K562 (cell line): ENCODE measurements around the gene SPHK2. TPM values are rescaled to one million over a fixed set of nuclear protein-coding genes. Genes with fewer than 3 reads are reported as not detected.

Experiments
- ELF1 ChIP-seq: fragments of 200-800 bp; sonication (Bioruptor generic); IDR thresholded peaks from 2 replicates; pipeline ENCODE4 v1.6.1; 2016; ENCODE audit warnings: missing genetic modification characterization, missing compliant biosample characterization
- L3MBTL2 ChIP-seq: fragments of 450-650 bp; IDR thresholded peaks from 2 replicates; pipeline ENCODE4 v1.6.1; 2016; ENCODE audit warnings: mild to moderate bottlenecking, moderate library complexity
- LCOR ChIP-seq: sonication (generic); formaldehyde crosslinking; IDR thresholded peaks from 2 replicates; pipeline ENCODE4 v1.8.0; 2022; ENCODE audit warnings: mild to moderate bottlenecking, missing genetic modification reagents
- MCM5 ChIP-seq: fragments of 450-650 bp; IDR thresholded peaks from 2 replicates; pipeline ENCODE4 v1.6.1; 2016; ENCODE audit warnings: low read depth
- NEUROD1 ChIP-seq: fragments of 150-350 bp; IDR thresholded peaks from 2 replicates; pipeline ENCODE4 v1.6.1; 2014; ENCODE audit warnings: borderline replicate concordance, low read length, low read depth; ENCODE audit not compliant: partially characterized antibody
- TFE3 ChIP-seq: fragments of 450-650 bp; formaldehyde crosslinking; IDR thresholded peaks from 2 replicates; pipeline ENCODE4 v1.4.0; 2020; ENCODE audit warnings: mild to moderate bottlenecking, mixed read lengths
- ZNF217 ChIP-seq: sonication (generic); formaldehyde crosslinking; IDR thresholded peaks from 2 replicates; pipeline ENCODE4 v1.8.0; 2022; ENCODE audit warnings: mild to moderate bottlenecking, missing genetic modification reagents
- ZNF3 ChIP-seq: fragments of 250-450 bp; sonication (Bioruptor Pico); IDR thresholded peaks from 2 replicates; pipeline ENCODE4 v1.5.0; 2021; ENCODE audit warnings: mild to moderate bottlenecking, moderate library complexity
- ZNF41 ChIP-seq: fragments of 250-450 bp; sonication (Bioruptor Pico); conservative IDR thresholded peaks from 2 replicates; pipeline ENCODE4 v1.4.0; 2020; ENCODE audit warnings: mild to moderate bottlenecking
- polyA plus RNA-seq, 8 experiments: library from polyadenylated mRNA; depleted of rRNA in 4 of 8; stranded (reverse) in 5 of 8; unstranded in 3 of 8; fragments of >200 nt; fragmentation: Nextera tagmentation in 2 of 8; fragmentation: Illumina TruSeq in 1 of 8; extraction: Ambion mirVana in 2 of 8; extraction: Trizol in 1 of 8; gene quantifications; 2 replicates each; pipeline versions ENCODE4 v1.2.1 to v1.2.3, GENCODE V29; 2011 to 2014; ENCODE audit warnings: inconsistent platforms in 1 of 8, missing spikeins in 1 of 8
- total RNA-seq, 7 experiments: library from RNA; depleted of rRNA in 6 of 7; stranded (reverse); fragments of >200 nt in 6 of 7; fragmentation: Illumina TruSeq in 2 of 7; extraction: Trizol in 2 of 7; gene quantifications; 2 replicates each; pipeline versions ENCODE4 v1.2.1 to v1.2.3, GENCODE V29; 2011 to 2021; ENCODE audit warnings: low replicate concordance in 1 of 7
- TF ChIP-seq, protein P1 (sequence below), 2 experiments: fragments of 450-650 bp in 1 of 2; sonication (generic) in 1 of 2; formaldehyde crosslinking in 1 of 2; IDR thresholded peaks; 2 replicates each; pipeline versions ENCODE4 v1.7.1 to v1.9.0; 2016 to 2022; ENCODE audit warnings: inconsistent platforms in 1 of 2, mild to moderate bottlenecking in 1 of 2, missing genetic modification reagents in 1 of 2
- TF ChIP-seq, protein P2 (sequence below): fragments of 450-650 bp; formaldehyde crosslinking; IDR thresholded peaks from 2 replicates; pipeline ENCODE4 v1.4.0; 2020; ENCODE audit warnings: mild to moderate bottlenecking
- TF ChIP-seq, protein P3 (sequence below): fragments of 450-650 bp; IDR thresholded peaks from 2 replicates; pipeline ENCODE4 v1.6.1; 2017; ENCODE audit warnings: antibody characterized with exemption

The SPHK2 gene
- total and polyA plus RNA-seq, 9 of the 15 experiments (the other 6 are each of a cell fraction or from before 2014, with no cell fraction given): 0.10 to 15.2 (median 2.9) TPM

GRCh38 chr19:48644839-48645619, 25.7 kb downstream of the SPHK2 start (continued):
- no peak for TF ChIP-seq TFE3 (CRISPR knock-in tag)
- no peak for TF ChIP-seq NEUROD1
- TF ChIP-seq, protein P1, sequence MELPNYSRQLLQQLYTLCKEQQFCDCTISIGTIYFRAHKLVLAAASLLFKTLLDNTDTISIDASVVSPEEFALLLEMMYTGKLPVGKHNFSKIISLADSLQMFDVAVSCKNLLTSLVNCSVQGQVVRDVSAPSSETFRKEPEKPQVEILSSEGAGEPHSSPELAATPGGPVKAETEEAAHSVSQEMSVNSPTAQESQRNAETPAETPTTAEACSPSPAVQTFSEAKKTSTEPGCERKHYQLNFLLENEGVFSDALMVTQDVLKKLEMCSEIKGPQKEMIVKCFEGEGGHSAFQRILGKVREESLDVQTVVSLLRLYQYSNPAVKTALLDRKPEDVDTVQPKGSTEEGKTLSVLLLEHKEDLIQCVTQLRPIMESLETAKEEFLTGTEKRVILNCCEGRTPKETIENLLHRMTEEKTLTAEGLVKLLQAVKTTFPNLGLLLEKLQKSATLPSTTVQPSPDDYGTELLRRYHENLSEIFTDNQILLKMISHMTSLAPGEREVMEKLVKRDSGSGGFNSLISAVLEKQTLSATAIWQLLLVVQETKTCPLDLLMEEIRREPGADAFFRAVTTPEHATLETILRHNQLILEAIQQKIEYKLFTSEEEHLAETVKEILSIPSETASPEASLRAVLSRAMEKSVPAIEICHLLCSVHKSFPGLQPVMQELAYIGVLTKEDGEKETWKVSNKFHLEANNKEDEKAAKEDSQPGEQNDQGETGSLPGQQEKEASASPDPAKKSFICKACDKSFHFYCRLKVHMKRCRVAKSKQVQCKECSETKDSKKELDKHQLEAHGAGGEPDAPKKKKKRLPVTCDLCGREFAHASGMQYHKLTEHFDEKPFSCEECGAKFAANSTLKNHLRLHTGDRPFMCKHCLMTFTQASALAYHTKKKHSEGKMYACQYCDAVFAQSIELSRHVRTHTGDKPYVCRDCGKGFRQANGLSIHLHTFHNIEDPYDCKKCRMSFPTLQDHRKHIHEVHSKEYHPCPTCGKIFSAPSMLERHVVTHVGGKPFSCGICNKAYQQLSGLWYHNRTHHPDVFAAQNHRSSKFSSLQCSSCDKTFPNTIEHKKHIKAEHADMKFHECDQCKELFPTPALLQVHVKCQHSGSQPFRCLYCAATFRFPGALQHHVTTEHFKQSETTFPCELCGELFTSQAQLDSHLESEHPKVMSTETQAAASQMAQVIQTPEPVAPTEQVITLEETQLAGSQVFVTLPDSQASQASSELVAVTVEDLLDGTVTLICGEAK (IDR thresholded peaks at IDR 0.05): no peak; the same call in 1 of the 2 replicates
- TF ChIP-seq, protein P1 (CRISPR knock-in tag; IDR thresholded peaks at IDR 0.05): no peak
- no peak for TF ChIP-seq ZNF3 (CRISPR knock-in tag)
- TF ChIP-seq L3MBTL2: peak; percentile 74
- TF ChIP-seq ZNF41 (CRISPR knock-in tag): 0 out of 2 replicates have a peak, but pooled peaks have one; percentile 34
- no peak for TF ChIP-seq LCOR (CRISPR knock-in tag)
- no peak for TF ChIP-seq MCM5
- TF ChIP-seq ELF1 (tag): no peak
- TF ChIP-seq, protein P2, sequence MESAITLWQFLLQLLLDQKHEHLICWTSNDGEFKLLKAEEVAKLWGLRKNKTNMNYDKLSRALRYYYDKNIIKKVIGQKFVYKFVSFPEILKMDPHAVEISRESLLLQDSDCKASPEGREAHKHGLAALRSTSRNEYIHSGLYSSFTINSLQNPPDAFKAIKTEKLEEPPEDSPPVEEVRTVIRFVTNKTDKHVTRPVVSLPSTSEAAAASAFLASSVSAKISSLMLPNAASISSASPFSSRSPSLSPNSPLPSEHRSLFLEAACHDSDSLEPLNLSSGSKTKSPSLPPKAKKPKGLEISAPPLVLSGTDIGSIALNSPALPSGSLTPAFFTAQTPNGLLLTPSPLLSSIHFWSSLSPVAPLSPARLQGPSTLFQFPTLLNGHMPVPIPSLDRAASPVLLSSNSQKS (CRISPR knock-in tag): no peak
- no peak for TF ChIP-seq ZNF217 (CRISPR knock-in tag)
- TF ChIP-seq, protein P3, sequence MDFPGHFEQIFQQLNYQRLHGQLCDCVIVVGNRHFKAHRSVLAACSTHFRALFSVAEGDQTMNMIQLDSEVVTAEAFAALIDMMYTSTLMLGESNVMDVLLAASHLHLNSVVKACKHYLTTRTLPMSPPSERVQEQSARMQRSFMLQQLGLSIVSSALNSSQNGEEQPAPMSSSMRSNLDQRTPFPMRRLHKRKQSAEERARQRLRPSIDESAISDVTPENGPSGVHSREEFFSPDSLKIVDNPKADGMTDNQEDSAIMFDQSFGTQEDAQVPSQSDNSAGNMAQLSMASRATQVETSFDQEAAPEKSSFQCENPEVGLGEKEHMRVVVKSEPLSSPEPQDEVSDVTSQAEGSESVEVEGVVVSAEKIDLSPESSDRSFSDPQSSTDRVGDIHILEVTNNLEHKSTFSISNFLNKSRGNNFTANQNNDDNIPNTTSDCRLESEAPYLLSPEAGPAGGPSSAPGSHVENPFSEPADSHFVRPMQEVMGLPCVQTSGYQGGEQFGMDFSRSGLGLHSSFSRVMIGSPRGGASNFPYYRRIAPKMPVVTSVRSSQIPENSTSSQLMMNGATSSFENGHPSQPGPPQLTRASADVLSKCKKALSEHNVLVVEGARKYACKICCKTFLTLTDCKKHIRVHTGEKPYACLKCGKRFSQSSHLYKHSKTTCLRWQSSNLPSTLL: no peak
